ENCODE data around the gene SERINC3. TPM values are rescaled to one million over a fixed set of nuclear protein-coding genes. Genes with fewer than 3 reads are reported as not detected.

The SERINC3 gene
- total RNA-seq, 1 experiment from 2014 or later: 110 TPM

- H3K27me3 ChIP-seq (ENCODE audit: insufficient read depth, low read depth): no peaks in the 10 kb centered on the region
- no peak overlapping the region for H3K4me3 ChIP-seq
- no peak for DNase-seq
- 0 out of 2 replicates have a peak, but pooled peaks cover 7% of the 10 kb centered on the region for H3K36me3 ChIP-seq (ENCODE audit: low read depth)
- peaks cover 67% of the 10 kb centered on the region for H4K20me1 ChIP-seq (ENCODE audit: insufficient read depth)
- intact Hi-C loops (cut with micrococcal nuclease; ENCODE audit: unreplicated experiment): no loop called here
- CTCF ChIA-PET: interaction anchor here (0.5 kb wide), 1 partner anchor 258 kb away, joined by 9 read pairs; no protein-coding TSS in a partner anchor
- no peak for TF ChIP-seq EZH2 (IDR thresholded peaks at IDR 0.05; ENCODE audit: low read depth)
- TF ChIP-seq CTCF (conservative IDR thresholded peaks at IDR 0.05): no peak
- no peak overlapping the region for H3K27ac ChIP-seq
- POLR2A ChIA-PET (ENCODE audit: unreplicated experiment): no interaction called here
- H3K79me2 ChIP-seq (ENCODE audit: low read depth): peaks cover 85% of the 10 kb centered on the region
- H3K4me2 ChIP-seq: no peak overlapping the region
- H3K9me2 ChIP-seq (ENCODE audit: insufficient read depth): no peaks in the 10 kb centered on the region
- no peak overlapping the region for H2AFZ ChIP-seq
- no TSS peak for BruUV-seq (replicated peaks)
- H3K4me1 ChIP-seq (replicated peaks; ENCODE audit: insufficient read depth): peaks cover 18% of the 10 kb centered on the region
- no peaks in the 10 kb centered on the region for H3K9me3 ChIP-seq (ENCODE audit: insufficient read depth, low read depth)
- peaks cover 9% of the 10 kb centered on the region; the same call in 1 of the 2 replicates for H3F3A ChIP-seq (ENCODE audit: insufficient read depth, low read depth)
Observed at GRCh38 chr20:44517454-44517853, 4.4 kb downstream of the SERINC3 start.

- H2AFZ ChIP-seq: no peak overlapping the region
- no peak overlapping the region for H3K4me3 ChIP-seq
- H3K4me2 ChIP-seq: no peak overlapping the region
- no peaks in the 10 kb centered on the region for H3K27me3 ChIP-seq (ENCODE audit: insufficient read depth, low read depth)
- no peaks in the 10 kb centered on the region for H3K9me2 ChIP-seq (ENCODE audit: insufficient read depth)
- H3K27ac ChIP-seq: no peak overlapping the region
- no peaks in the 10 kb centered on the region for H3K9me3 ChIP-seq (ENCODE audit: insufficient read depth, low read depth)
- peaks cover 8% of the 10 kb centered on the region; the same call in 1 of the 2 replicates for H3F3A ChIP-seq (ENCODE audit: insufficient read depth, low read depth)
- ChIA-PET POLR2A (ENCODE audit: unreplicated experiment) (no interaction called here), CTCF (interaction anchor here (0.6 kb wide), 1 partner anchor 34 kb away, joined by 4 read pairs; no protein-coding TSS in a partner anchor)
- H3K79me2 ChIP-seq (ENCODE audit: low read depth): peaks cover 82% of the 10 kb centered on the region
- peaks cover 12% of the 10 kb centered on the region; the same call in 1 of the 2 replicates for H3K36me3 ChIP-seq (ENCODE audit: low read depth)
- intact Hi-C loops (cut with micrococcal nuclease; ENCODE audit: unreplicated experiment): no loop called here
- TF ChIP-seq EZH2 (IDR thresholded peaks at IDR 0.05; ENCODE audit: low read depth): no peak
- no peak for TF ChIP-seq CTCF (conservative IDR thresholded peaks at IDR 0.05)
- peaks cover 15% of the 10 kb centered on the region for H3K4me1 ChIP-seq (replicated peaks; ENCODE audit: insufficient read depth)
- DNase-seq: no peak
- H4K20me1 ChIP-seq (ENCODE audit: insufficient read depth): peaks cover 72% of the 10 kb centered on the region
- BruUV-seq (replicated peaks): no TSS peak
Observed at GRCh38 chr20:44516491-44516890, 5.4 kb downstream of the SERINC3 start.

DNA sequence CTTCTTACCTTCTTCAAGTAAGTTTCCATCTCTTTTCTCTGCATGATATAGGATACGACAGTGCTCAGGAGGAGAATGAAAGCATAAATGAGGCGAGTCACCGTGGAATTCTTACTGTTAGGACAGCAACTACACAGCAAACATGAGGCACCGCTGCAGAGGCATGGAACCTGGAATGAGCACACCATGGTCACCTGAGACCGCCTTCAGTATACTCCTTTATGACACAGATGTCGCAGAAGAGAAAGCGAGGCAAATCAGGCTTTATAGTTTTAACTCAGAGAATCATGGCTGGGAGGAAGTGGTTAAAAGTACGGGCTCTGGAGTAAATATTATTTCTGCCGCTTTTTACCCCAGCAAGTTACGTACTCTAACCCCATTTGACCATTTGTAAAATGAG is 8.0 kb downstream of the SERINC3 start:
- Histone ChIP-seq H3K9me3 (ENCODE audit: insufficient read depth, low read depth) (no peaks in the 10 kb centered on the region), H3K27me3 (ENCODE audit: insufficient read depth, low read depth) (no peaks in the 10 kb centered on the region), H3K79me2 (ENCODE audit: low read depth) (peaks cover 56% of the 10 kb centered on the region), H3F3A (ENCODE audit: insufficient read depth, low read depth) (peaks cover 12% of the 10 kb centered on the region; the same call in 1 of the 2 replicates), H3K4me2 (no peak overlapping the region), H3K27ac (no peak overlapping the region), H2AFZ (no peak overlapping the region), H3K9me2 (ENCODE audit: insufficient read depth) (no peaks in the 10 kb centered on the region), H3K36me3 (ENCODE audit: low read depth) (peaks cover 23% of the 10 kb centered on the region; the same call in 1 of the 2 replicates), H3K4me1 (replicated peaks; ENCODE audit: insufficient read depth) (no peaks in the 10 kb centered on the region), H4K20me1 (ENCODE audit: insufficient read depth) (peaks cover 49% of the 10 kb centered on the region), H3K4me3 (no peak overlapping the region)
- no TSS peak for BruUV-seq (replicated peaks)
- ChIA-PET CTCF (no interaction called here), POLR2A (ENCODE audit: unreplicated experiment) (interaction anchor here (0.6 kb wide), 1 partner anchor 331 kb away, joined by 4 read pairs; no protein-coding TSS in a partner anchor)
- intact Hi-C loops (cut with micrococcal nuclease; ENCODE audit: unreplicated experiment): no loop called here
- TF ChIP-seq EZH2 (IDR thresholded peaks at IDR 0.05; ENCODE audit: low read depth) (no peak), CTCF (conservative IDR thresholded peaks at IDR 0.05) (no peak)
- no peak for DNase-seq
